Spleen (tissue), 11 donors: ENCODE data around the gene NR2F1-AS1. TPM values are rescaled to one million over a fixed set of nuclear protein-coding genes. Genes with fewer than 3 reads are reported as not detected.

Experiments used
- DNase-seq: peaks from one replicate; pipeline ENCODE4 v3.0.0-alpha.2; 2020
- H3K27ac ChIP-seq, 8 donors: fragments of 200-600 bp; sonication (generic) in 7 of 8; 1 replicate in 4 of 8; 2 replicates in 4 of 8; pipeline versions ENCODE4 v1.5.0 to v1.8.0; 2016 to 2021; ENCODE audit warnings: inconsistent platforms in 4 of 8, mild to moderate bottlenecking in 4 of 8, moderate library complexity in 1 of 8
- H3K27me3 ChIP-seq, 7 donors: fragments of 200-600 bp; sonication (generic) in 6 of 7; replicated peaks in 1 of 7; 1 replicate in 4 of 7; 2 replicates in 3 of 7; pipeline versions ENCODE4 v1.5.0 to v1.8.0; 2016 to 2021; ENCODE audit warnings: inconsistent platforms in 3 of 7, mild to moderate bottlenecking in 1 of 7
- H3K36me3 ChIP-seq, 6 donors: fragments of 200-600 bp; sonication (generic) in 5 of 6; 1 replicate in 4 of 6; 2 replicates in 2 of 6; pipeline versions ENCODE4 v1.5.0 to v1.8.0; 2016 to 2021; ENCODE audit warnings: inconsistent platforms in 2 of 6
- H3K4me1 ChIP-seq, 6 donors: fragments of 200-600 bp; sonication (generic) in 5 of 6; 1 replicate in 3 of 6; 2 replicates in 3 of 6; pipeline versions ENCODE4 v1.5.0 to v1.8.0; 2016 to 2021; ENCODE audit warnings: inconsistent platforms in 3 of 6
- H3K4me3 ChIP-seq, 8 donors: fragments of 200-600 bp; sonication (generic) in 7 of 8; 1 replicate in 4 of 8; 2 replicates in 4 of 8; pipeline versions ENCODE4 v1.5.0 to v1.8.0; 2016 to 2021; ENCODE audit warnings: inconsistent platforms in 4 of 8, mild to moderate bottlenecking in 4 of 8, moderate library complexity in 2 of 8
- H3K9me3 ChIP-seq, 8 donors: fragments of 200-600 bp; sonication (generic) in 7 of 8; 1 replicate in 4 of 8; 2 replicates in 4 of 8; pipeline versions ENCODE4 v1.5.0 to v1.8.0; 2016 to 2021; ENCODE audit warnings: inconsistent platforms in 4 of 8
- CTCF ChIP-seq, 11 experiments: fragments of 200-600 bp in 7 of 11; fragments of 450-650 bp in 4 of 11; sonication (generic) in 4 of 11; IDR thresholded peaks in 8 of 11; conservative IDR thresholded peaks in 3 of 11; 1 replicate in 7 of 11; 2 replicates in 4 of 11; pipeline versions ENCODE4 v1.4.0 to v1.8.0; 2016 to 2021; ENCODE audit warnings: antibody characterized with exemption in 11 of 11, inconsistent platforms in 4 of 11, mild to moderate bottlenecking in 1 of 11
- POLR2A ChIP-seq, 3 donors: fragments of 450-650 bp; IDR thresholded peaks; one replicate each; pipeline ENCODE4 v1.5.1; 2017; ENCODE audit warnings: antibody characterized with exemption in 3 of 3, mild to moderate bottlenecking in 1 of 3
- POLR2AphosphoS5 ChIP-seq, 3 donors: sonication (generic); formaldehyde crosslinking; IDR thresholded peaks; one replicate each; pipeline ENCODE4 v1.5.1; 2017; ENCODE audit warnings: antibody characterized with exemption in 3 of 3
- WGBS, 5 donors: extraction: QIAGEN DNeasy Blood & Tissue Kit in 3 of 5; methylation state at CpG; one replicate each; pipeline versions ENCODE4 v1.1.5 to v1.1.7; 2013 to 2018; 5-methylcytosine and 5-hydroxymethylcytosine counted together
- intact Hi-C: fragments of 100-400 bp; cut with DNase I; formaldehyde crosslinking; loops from one replicate; pipeline ENCODE4 v1.15.0; 2023; ENCODE audit warnings: low total_unique reads
- polyA plus RNA-seq, 3 donors: library from polyadenylated mRNA; stranded (reverse); fragments of 200-250 nt; gene quantifications; one replicate each; pipeline ENCODE4 v1.2.1, GENCODE V29; 2013
- total RNA-seq, 7 donors: library from RNA; depleted of rRNA in 3 of 7; stranded (reverse); fragments of >200 nt in 3 of 7; fragmentation: NEBNext Ultra II Directional in 4 of 7; extraction: Animal tissue kit (Norgen Biotek cat#: 25700) in 4 of 7; gene quantifications; one replicate each; pipeline versions ENCODE4 v1.1.0 to v1.2.1, GENCODE V29; 2016 to 2021
- donor health status: healthy with polysubstance abuse.
- donor health status: DM: no; HTN: no; CAD: no; lungs with moderate emphysema.
- donor health status: DM: no; HTN: no; CAD: no.
- donor health status: Bipolar disorder and iron deficiency.
- donor health status: healthy.
- donor health status: DM: no; HTN: no; CAD: no.
- donor health status: DM: yes; HTN: yes; CAD: no.

Gene NR2F1-AS1
- total and polyA plus RNA-seq, 10 donors = 5.9 to 21.6 (median 8.5) TPM

- Histone ChIP-seq H3K4me3 (no peak overlapping the region), H3K27me3 (no peaks in the 10 kb centered on the region), H3K4me1 (no peaks in the 10 kb centered on the region), H3K27ac (no peak overlapping the region), H3K9me3 (no peaks in the 10 kb centered on the region), H3K36me3 (no peaks in the 10 kb centered on the region)
- TF ChIP-seq CTCF (IDR thresholded peaks at IDR 0.05 in 8 of 11, conservative IDR thresholded peaks at IDR 0.05 in 3 of 11) (no peak), POLR2AphosphoS5 (IDR thresholded peaks at IDR 0.05) (no peak), POLR2A (IDR thresholded peaks at IDR 0.05) (no peak)
- WGBS, 5 donors = 62 to 75% (median 68%) methylated on average over 3 of the region's 3 CpGs
- no peak for DNase-seq
- intact Hi-C loops = no loop called here
Measured at GRCh38 chr5:93411716-93412115, 169.3 kb downstream of the NR2F1-AS1 start.

GRCh38 chr5:93409691-93410090 is 171.3 kb downstream of the NR2F1-AS1 start:
- intact Hi-C loops = no loop called here
- no peak overlapping the region for H3K4me3 ChIP-seq
- H3K27me3 ChIP-seq = no peaks in the 10 kb centered on the region
- H3K4me1 ChIP-seq = no peaks in the 10 kb centered on the region
- DNase-seq = no peak
- TF ChIP-seq POLR2A (IDR thresholded peaks at IDR 0.05) = no peak
- no peak for TF ChIP-seq CTCF (IDR thresholded peaks at IDR 0.05 in 8 of 11, conservative IDR thresholded peaks at IDR 0.05 in 3 of 11)
- no peak for TF ChIP-seq POLR2AphosphoS5 (IDR thresholded peaks at IDR 0.05)
- H3K9me3 ChIP-seq = no peaks in the 10 kb centered on the region
- no peaks in the 10 kb centered on the region for H3K36me3 ChIP-seq
- no peak overlapping the region for H3K27ac ChIP-seq

GRCh38 chr5:93407454-93407853 is 173.6 kb downstream of the NR2F1-AS1 start:
- Histone ChIP-seq H3K9me3 (no peaks in the 10 kb centered on the region), H3K27ac (no peak overlapping the region), H3K4me3 (no peak overlapping the region), H3K4me1 (no peaks in the 10 kb centered on the region), H3K36me3 (no peaks in the 10 kb centered on the region), H3K27me3 (no peaks in the 10 kb centered on the region)
- intact Hi-C loops = no loop called here
- WGBS, 5 donors = 83 to 90% (median 85%) methylated on average over 6 of the region's 6 CpGs
- no peak for DNase-seq
- TF ChIP-seq CTCF (IDR thresholded peaks at IDR 0.05 in 8 of 11, conservative IDR thresholded peaks at IDR 0.05 in 3 of 11) = no peak
- no peak for TF ChIP-seq POLR2AphosphoS5 (IDR thresholded peaks at IDR 0.05)
- no peak for TF ChIP-seq POLR2A (IDR thresholded peaks at IDR 0.05)

GRCh38 chr5:93406971-93407401 is 174.0 kb downstream of the NR2F1-AS1 start:
- DNase-seq = no peak
- no peaks in the 10 kb centered on the region for H3K36me3 ChIP-seq
- H3K4me1 ChIP-seq = no peaks in the 10 kb centered on the region
- H3K9me3 ChIP-seq = no peaks in the 10 kb centered on the region
- WGBS, 5 donors = 65 to 77% (median 72%) methylated on average over 5 of the region's 5 CpGs
- intact Hi-C loops = no loop called here
- H3K27ac ChIP-seq = no peak overlapping the region
- no peak for TF ChIP-seq POLR2A (IDR thresholded peaks at IDR 0.05)
- no peak for TF ChIP-seq CTCF (IDR thresholded peaks at IDR 0.05 in 8 of 11, conservative IDR thresholded peaks at IDR 0.05 in 3 of 11)
- no peak overlapping the region for H3K4me3 ChIP-seq
- no peaks in the 10 kb centered on the region for H3K27me3 ChIP-seq
